K562 (cell line): ENCODE data around the gene KCNJ11. TPM values are rescaled to one million over a fixed set of nuclear protein-coding genes. Genes with fewer than 3 reads are reported as not detected.
A peak's percentile ranks its signal among the peaks of the same experiment; 100 is the strongest.

Experiments used
- ATAC-seq: fragments of 200-7000 bp; cut with Tn5 transposase; 3 replicates; pipeline ENCODE4 v1.9.1; 2020; ENCODE audit warnings: moderate library complexity
- BruUV-seq: library from RNA; stranded (reverse); fragments of 400-500 nt; replicated peaks from 2 replicates; lab custom pipeline; 2021; lab: Mats Ljungman, UMichigan
- CTCF ChIA-PET: fragments of 300-600 bp; formaldehyde crosslinking; extraction: SDS; loops from one replicate; lab custom pipeline; 2021; ENCODE audit warnings: low intra/inter-chr PET ratio; lab: Yijun Ruan, JAX
- POLR2A ChIA-PET: fragments of 300-600, 350-650 bp; sonication (Branson Sonifier 250); formaldehyde crosslinking; extraction: SDS; loops from one replicate; lab custom pipeline; 2021; ENCODE audit warnings: antibody characterized with exemption, inconsistent platforms; lab: Yijun Ruan, JAX
- DNase-seq, 4 experiments: peaks; one replicate each; pipeline versions ENCODE4 v3.0.0 to v3.0.0-alpha.2; 2011 to 2018; ENCODE audit warnings: low spot score in 3 of 4, mixed read lengths in 3 of 4; ENCODE audit errors: extremely low read depth in 1 of 4
- FAIRE-seq: peaks from 2 replicates; lab custom pipeline; 2011; peaks lifted over from hg19 to GRCh38; lab: Jason Lieb, UNC
- H2AFZ ChIP-seq: 2 replicates; pipeline ENCODE4 v1.6.0; 2011; ENCODE audit warnings: low read depth, low read length, control low read depth, inconsistent platforms
- H3K27ac ChIP-seq: fragments of 200-600 bp; 3 replicates; pipeline ENCODE4 v1.8.0; 2011; ENCODE audit warnings: low read depth, mild to moderate bottlenecking, control low read depth, inconsistent platforms, low read length, moderate library complexity, mixed read lengths; ENCODE audit errors: extremely low read depth
- H3K27me3 ChIP-seq, 2 experiments: fragments of 300-600 bp in 1 of 2; 2 replicates in 1 of 2; 3 replicates in 1 of 2; pipeline versions ENCODE4 v1.6.0 to v1.8.0; 2011; ENCODE audit warnings: inconsistent platforms in 2 of 2, low read length in 2 of 2, mild to moderate bottlenecking in 1 of 2, mixed read lengths in 1 of 2, moderate library complexity in 1 of 2; ENCODE audit not compliant: control insufficient read depth in 2 of 2, insufficient read depth in 2 of 2
- H3K36me3 ChIP-seq: fragments of 300-600 bp; 3 replicates; pipeline ENCODE4 v1.8.0; 2011; ENCODE audit warnings: mild to moderate bottlenecking, low read length, inconsistent platforms; ENCODE audit not compliant: control insufficient read depth, insufficient read depth
- H3K4me1 ChIP-seq, 2 experiments: fragments of 200-600 bp in 1 of 2; replicated peaks in 1 of 2; 2 replicates in 1 of 2; 3 replicates in 1 of 2; pipeline versions ENCODE4 v1.5.1 to v1.8.0; 2011; ENCODE audit warnings: inconsistent platforms in 2 of 2, low read length in 2 of 2, mild to moderate bottlenecking in 1 of 2, mixed read lengths in 1 of 2, moderate library complexity in 1 of 2; ENCODE audit not compliant: control insufficient read depth in 2 of 2, insufficient read depth in 2 of 2
- H3K4me2 ChIP-seq: 2 replicates; pipeline ENCODE4 v1.6.1; 2011; ENCODE audit warnings: low read length, control low read depth, inconsistent platforms, mixed read lengths; ENCODE audit not compliant: insufficient read depth
- H3K4me3 ChIP-seq: fragments of 200-600 bp; sonication (generic), shearing (Covaris generic); 2 replicates; pipeline ENCODE4 v1.5.1; 2016; ENCODE audit warnings: control low read depth, inconsistent platforms
- H3K79me2 ChIP-seq: fragments of 200-600 bp; 3 replicates; pipeline ENCODE4 v1.8.0; 2011; ENCODE audit warnings: low read length, inconsistent platforms; ENCODE audit not compliant: control insufficient read depth, insufficient read depth
- H3K9ac ChIP-seq, 2 experiments: 2 replicates each; pipeline versions ENCODE4 v1.6.0 to v1.6.1; 2011; ENCODE audit warnings: low read depth in 2 of 2, low read length in 2 of 2, control low read depth in 1 of 2, inconsistent platforms in 1 of 2, mild to moderate bottlenecking in 1 of 2, mixed read lengths in 1 of 2; ENCODE audit not compliant: insufficient read depth in 1 of 2
- H3K9me1 ChIP-seq: one replicate; pipeline ENCODE4 v1.6.0; 2011; ENCODE audit warnings: inconsistent platforms, mild to moderate bottlenecking, low read length, moderate library complexity; ENCODE audit not compliant: control insufficient read depth, insufficient read depth
- H3K9me3 ChIP-seq: replicated peaks from 2 replicates; pipeline ENCODE4 v1.5.1; 2011; ENCODE audit warnings: low read depth, low read length, inconsistent platforms; ENCODE audit not compliant: control insufficient read depth, insufficient read depth
- H4K20me1 ChIP-seq: replicated peaks from 2 replicates; pipeline ENCODE4 v1.6.1; 2011; ENCODE audit warnings: low read length, inconsistent platforms, mixed read lengths; ENCODE audit not compliant: control insufficient read depth, insufficient read depth
- ARID3A ChIP-seq: IDR thresholded peaks from 2 replicates; pipeline ENCODE4 v1.6.1; 2012; ENCODE audit warnings: low read depth, low read length, improper control_type of control experiment, borderline replicate concordance
- DACH1 ChIP-seq: fragments of 450-650 bp; IDR thresholded peaks from 2 replicates; pipeline ENCODE4 v1.6.1; 2018; ENCODE audit not compliant: partially characterized antibody
- GABPB1 ChIP-seq: sonication (generic); formaldehyde crosslinking; IDR thresholded peaks from 2 replicates; pipeline ENCODE4 v1.8.0; 2022; ENCODE audit warnings: mild to moderate bottlenecking, missing genetic modification reagents
- ILF3 ChIP-seq: fragments of 450-650 bp; IDR thresholded peaks from 2 replicates; pipeline ENCODE4 v1.6.1; 2018; ENCODE audit warnings: antibody characterized with exemption, mild to moderate bottlenecking, moderate library complexity, borderline replicate concordance
- MEF2A ChIP-seq: IDR thresholded peaks from 2 replicates; pipeline ENCODE4 v1.6.1; 2011; ENCODE audit warnings: low read depth, mild to moderate bottlenecking, low read length, moderate library complexity; ENCODE audit not compliant: control insufficient read depth
- MLX ChIP-seq, 2 experiments: fragments of 450-650 bp in 1 of 2; sonication (generic) in 1 of 2; formaldehyde crosslinking; conservative IDR thresholded peaks; 2 replicates each; pipeline versions ENCODE4 v1.4.0 to v1.8.1; 2020 to 2022; ENCODE audit warnings: mild to moderate bottlenecking in 1 of 2, missing genetic modification reagents in 1 of 2
- NR4A1 ChIP-seq, 2 experiments: fragments of 250-450 bp in 1 of 2; fragments of 450-650 bp in 1 of 2; sonication (Bioruptor Pico) in 1 of 2; IDR thresholded peaks; 2 replicates each; pipeline versions ENCODE4 v1.4.0 to v1.6.1; 2016 to 2020; ENCODE audit warnings: mild to moderate bottlenecking in 2 of 2, missing compliant biosample characterization in 1 of 2, missing genetic modification characterization in 1 of 2, moderate library complexity in 1 of 2
- PCBP2 ChIP-seq: fragments of 200-400 bp; formaldehyde crosslinking; IDR thresholded peaks from 2 replicates; pipeline ENCODE4 v1.6.1; 2018; ENCODE audit warnings: low read length, low read depth, mild to moderate bottlenecking, moderate library complexity; ENCODE audit not compliant: poor library complexity, severe bottlenecking
- RFX7 ChIP-seq: fragments of 250-450 bp; sonication (Bioruptor Pico); IDR thresholded peaks from 2 replicates; pipeline ENCODE4 v1.5.1; 2021; ENCODE audit warnings: mild to moderate bottlenecking
- SNAPC5 ChIP-seq: fragments of 250-450 bp; sonication (Bioruptor Pico); IDR thresholded peaks from 2 replicates; pipeline ENCODE4 v1.8.0; 2021; ENCODE audit warnings: moderate library complexity, mild to moderate bottlenecking, inconsistent platforms
- TAF7 ChIP-seq: fragments of 450-650 bp; IDR thresholded peaks from 2 replicates; pipeline ENCODE4 v1.6.1; 2016; ENCODE audit warnings: missing genetic modification characterization, missing compliant biosample characterization
- ZNF133 ChIP-seq: fragments of 250-450 bp; sonication (Bioruptor Pico); IDR thresholded peaks from 2 replicates; pipeline ENCODE4 v1.4.0; 2020; ENCODE audit warnings: mild to moderate bottlenecking
- ZNF263 ChIP-seq: sonication (generic); formaldehyde crosslinking; IDR thresholded peaks from 2 replicates; pipeline ENCODE4 v1.8.0; 2022; ENCODE audit warnings: mild to moderate bottlenecking, missing genetic modification reagents, borderline replicate concordance
- WGBS: fragments of 100-300 bp; shearing (Covaris generic); methylation state at CpG from one replicate; pipeline ENCODE4 v1.1.6; 2016; ENCODE audit warnings: low coverage, mixed read lengths; ENCODE audit not compliant: insufficient coverage; ENCODE audit errors: missing lambda C conversion rate; 5-methylcytosine and 5-hydroxymethylcytosine counted together
- in situ Hi-C: fragments of 300-500 bp; cut with MboI; formaldehyde crosslinking; loops from 4 replicates; pipeline ENCODE4 v1.15.0; 2018; ENCODE audit warnings: inconsistent platforms, mixed read lengths
- intact Hi-C: fragments of 100-400 bp; cut with micrococcal nuclease; formaldehyde crosslinking; loops from 2 replicates; pipeline ENCODE4 v1.14.2; 2022
- polyA plus RNA-seq, 8 experiments: library from polyadenylated mRNA; depleted of rRNA in 4 of 8; stranded (reverse) in 5 of 8; unstranded in 3 of 8; fragments of >200 nt; fragmentation: Nextera tagmentation in 2 of 8; fragmentation: Illumina TruSeq in 1 of 8; extraction: Ambion mirVana in 2 of 8; extraction: Trizol in 1 of 8; gene quantifications; 2 replicates each; pipeline versions ENCODE4 v1.2.1 to v1.2.3, GENCODE V29; 2011 to 2014; ENCODE audit warnings: inconsistent platforms in 1 of 8, missing spikeins in 1 of 8
- total RNA-seq, 7 experiments: library from RNA; depleted of rRNA in 6 of 7; stranded (reverse); fragments of >200 nt in 6 of 7; fragmentation: Illumina TruSeq in 2 of 7; extraction: Trizol in 2 of 7; gene quantifications; 2 replicates each; pipeline versions ENCODE4 v1.2.1 to v1.2.3, GENCODE V29; 2011 to 2021; ENCODE audit warnings: low replicate concordance in 1 of 7

KCNJ11 gene
- total and polyA plus RNA-seq, 9 of the 15 experiments (the other 6 are each of a cell fraction or from before 2014, with no cell fraction given): 0.54 to 3.7 (median 0.86) TPM; not detected in 2

GRCh38 chr11:17397311-17398002 is 9.0 kb upstream of the KCNJ11 start:
- FAIRE-seq: no peak
- H3K27me3 ChIP-seq: peaks cover 28 to 92% of the 10 kb centered on the region in 2 experiments
- H3K36me3 ChIP-seq: no peaks in the 10 kb centered on the region
- POLR2A ChIA-PET: no interaction called here
- no peak overlapping the region for H3K4me3 ChIP-seq
- no peaks in the 10 kb centered on the region for H3K79me2 ChIP-seq
- in situ Hi-C loops: loop anchor here (10.0 kb wide), 1 partner anchor 127 kb away; no protein-coding TSS in a partner anchor
- CTCF ChIA-PET: no interaction called here
- no peak overlapping the region for H2AFZ ChIP-seq
- intact Hi-C loops: no loop called here
- peak overlapping the region in 1 of 2 experiments; percentile 35; a peak in 1 of 4 replicates for H3K9ac ChIP-seq
- peaks cover 0 to 4% of the 10 kb centered on the region in 2 experiments; a peak in 1 of 5 replicates for H3K4me1 ChIP-seq
- TF ChIP-seq ZNF263 (CRISPR knock-in tag) (no peak), TAF7 (tag) (no peak), MLX (CRISPR knock-in tag; conservative IDR thresholded peaks at IDR 0.05) (no peak), ILF3 (no peak), GABPB1 (CRISPR knock-in tag) (no peak), RFX7 (CRISPR knock-in tag) (no peak), ARID3A (no peak), NR4A1 (CRISPR knock-in tag; IDR thresholded peaks at IDR 0.05) (no peak), NR4A1 (tag; IDR thresholded peaks at IDR 0.05) (no peak), ZNF133 (no peak), MEF2A (no peak), PCBP2 (no peak), DACH1 (no peak), SNAPC5 (CRISPR knock-in tag) (no peak)
- ATAC-seq: no peak
- no peak for DNase-seq
- H3K9me1 ChIP-seq: no peaks in the 10 kb centered on the region
- WGBS: 9% methylated on average over 10 of the region's 14 CpGs
- H4K20me1 ChIP-seq: peaks cover 5% of the 10 kb centered on the region; the same call in 1 of the 2 replicates
- no peaks in the 10 kb centered on the region for H3K9me3 ChIP-seq
- no peak overlapping the region for H3K4me2 ChIP-seq
- BruUV-seq: no TSS peak
- H3K27ac ChIP-seq: no peak overlapping the region
